ENCODE results near the gene NEURL2. TPM values are rescaled to one million over a fixed set of nuclear protein-coding genes. Genes with fewer than 3 reads are reported as not detected.

Gene NEURL2
- total RNA-seq, 1 donor from 2014 or later = 15.2 TPM

DNA sequence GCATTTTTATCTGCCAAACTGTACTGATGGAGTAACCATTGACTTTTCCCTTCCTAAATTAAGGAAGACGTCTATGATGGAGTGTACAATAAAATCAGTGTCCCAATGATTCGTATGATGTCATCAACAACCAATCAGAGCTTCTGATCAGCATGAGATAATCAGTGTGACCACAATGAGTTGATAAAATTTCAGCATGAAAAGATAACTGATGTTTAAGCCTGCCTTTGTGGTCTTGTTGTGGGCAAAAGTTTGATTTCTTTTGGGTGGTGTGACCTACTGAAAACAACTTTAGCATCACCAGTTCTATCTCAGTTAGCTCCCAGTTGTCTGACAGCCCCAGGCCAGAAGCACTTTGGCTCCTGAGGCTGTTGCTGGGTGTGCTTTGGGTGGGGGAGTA is 46.8 kb upstream of the NEURL2 start:
- no peak for DNase-seq (ENCODE audit: extremely low spot score in 2 of 2)
- TF ChIP-seq POLR2AphosphoS5 (IDR thresholded peaks at IDR 0.05; ENCODE audit: insufficient read depth in 1 of 2, low read depth in 1 of 2) (no peak), POLR2A (IDR thresholded peaks at IDR 0.05) (no peak)
- TF ChIP-seq, protein P1, sequence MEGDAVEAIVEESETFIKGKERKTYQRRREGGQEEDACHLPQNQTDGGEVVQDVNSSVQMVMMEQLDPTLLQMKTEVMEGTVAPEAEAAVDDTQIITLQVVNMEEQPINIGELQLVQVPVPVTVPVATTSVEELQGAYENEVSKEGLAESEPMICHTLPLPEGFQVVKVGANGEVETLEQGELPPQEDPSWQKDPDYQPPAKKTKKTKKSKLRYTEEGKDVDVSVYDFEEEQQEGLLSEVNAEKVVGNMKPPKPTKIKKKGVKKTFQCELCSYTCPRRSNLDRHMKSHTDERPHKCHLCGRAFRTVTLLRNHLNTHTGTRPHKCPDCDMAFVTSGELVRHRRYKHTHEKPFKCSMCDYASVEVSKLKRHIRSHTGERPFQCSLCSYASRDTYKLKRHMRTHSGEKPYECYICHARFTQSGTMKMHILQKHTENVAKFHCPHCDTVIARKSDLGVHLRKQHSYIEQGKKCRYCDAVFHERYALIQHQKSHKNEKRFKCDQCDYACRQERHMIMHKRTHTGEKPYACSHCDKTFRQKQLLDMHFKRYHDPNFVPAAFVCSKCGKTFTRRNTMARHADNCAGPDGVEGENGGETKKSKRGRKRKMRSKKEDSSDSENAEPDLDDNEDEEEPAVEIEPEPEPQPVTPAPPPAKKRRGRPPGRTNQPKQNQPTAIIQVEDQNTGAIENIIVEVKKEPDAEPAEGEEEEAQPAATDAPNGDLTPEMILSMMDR (IDR thresholded peaks at IDR 0.05) = no peak
- Histone ChIP-seq H3K4me3 (no peak overlapping the region), H3K27me3 (no peaks in the 10 kb centered on the region), H3K27ac (no peak overlapping the region), H3K36me3 (peaks cover 4 to 53% of the 10 kb centered on the region in 2 donors), H3K9me3 (no peaks in the 10 kb centered on the region), H3K4me1 (peaks cover 30% of the 10 kb centered on the region)
- intact Hi-C loops (cut with DNase I) = no loop called here

DNA sequence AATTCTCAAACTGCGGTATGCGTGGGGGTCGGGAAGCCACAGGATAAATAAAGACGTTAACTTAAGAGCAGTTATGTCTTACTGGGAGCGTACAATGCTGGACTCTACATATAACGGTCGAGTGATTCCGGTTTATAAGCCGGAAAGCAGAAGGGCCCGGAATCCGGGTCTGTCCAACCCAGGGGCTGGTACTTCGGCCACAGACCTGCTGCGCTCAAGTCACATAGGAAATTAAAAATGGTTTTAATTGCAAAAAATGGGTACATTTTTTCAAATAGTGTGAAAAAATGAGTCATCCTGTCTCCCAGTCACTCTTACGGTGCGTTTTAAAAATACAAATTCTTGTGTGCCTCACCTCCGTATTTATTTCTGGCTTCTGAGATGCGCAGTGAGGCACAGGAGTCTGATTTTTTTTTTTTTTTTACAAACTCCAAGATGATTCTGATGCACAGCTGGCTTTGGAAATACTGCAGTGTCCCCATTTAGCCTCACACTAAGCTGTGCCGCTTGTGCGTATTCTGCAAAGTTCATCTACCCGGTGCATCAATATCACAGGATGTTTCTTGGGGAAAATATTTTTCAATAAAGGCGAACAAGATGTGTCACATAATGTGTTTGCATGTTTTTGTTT is 44.5 kb upstream of the NEURL2 start:
- TF ChIP-seq, protein P1 (IDR thresholded peaks at IDR 0.05) = no peak
- TF ChIP-seq POLR2A (IDR thresholded peaks at IDR 0.05) = peak in 1 of 2 donors; percentile 66
- Histone ChIP-seq H3K9me3 (no peaks in the 10 kb centered on the region), H3K4me1 (peaks cover 30% of the 10 kb centered on the region), H3K27me3 (no peaks in the 10 kb centered on the region), H3K4me3 (peak overlapping the region; percentile 74 to 94), H3K27ac (peak overlapping the region; percentile 100), H3K36me3 (peaks cover 0 to 34% of the 10 kb centered on the region in 2 donors)
- intact Hi-C loops (cut with DNase I) = loop anchor here (2.0 kb wide), 1 partner anchor 45 kb away; the partner anchor contains the start of genes CTSA and NEURL2
- no peak for DNase-seq (ENCODE audit: extremely low spot score in 2 of 2)

DNA sequence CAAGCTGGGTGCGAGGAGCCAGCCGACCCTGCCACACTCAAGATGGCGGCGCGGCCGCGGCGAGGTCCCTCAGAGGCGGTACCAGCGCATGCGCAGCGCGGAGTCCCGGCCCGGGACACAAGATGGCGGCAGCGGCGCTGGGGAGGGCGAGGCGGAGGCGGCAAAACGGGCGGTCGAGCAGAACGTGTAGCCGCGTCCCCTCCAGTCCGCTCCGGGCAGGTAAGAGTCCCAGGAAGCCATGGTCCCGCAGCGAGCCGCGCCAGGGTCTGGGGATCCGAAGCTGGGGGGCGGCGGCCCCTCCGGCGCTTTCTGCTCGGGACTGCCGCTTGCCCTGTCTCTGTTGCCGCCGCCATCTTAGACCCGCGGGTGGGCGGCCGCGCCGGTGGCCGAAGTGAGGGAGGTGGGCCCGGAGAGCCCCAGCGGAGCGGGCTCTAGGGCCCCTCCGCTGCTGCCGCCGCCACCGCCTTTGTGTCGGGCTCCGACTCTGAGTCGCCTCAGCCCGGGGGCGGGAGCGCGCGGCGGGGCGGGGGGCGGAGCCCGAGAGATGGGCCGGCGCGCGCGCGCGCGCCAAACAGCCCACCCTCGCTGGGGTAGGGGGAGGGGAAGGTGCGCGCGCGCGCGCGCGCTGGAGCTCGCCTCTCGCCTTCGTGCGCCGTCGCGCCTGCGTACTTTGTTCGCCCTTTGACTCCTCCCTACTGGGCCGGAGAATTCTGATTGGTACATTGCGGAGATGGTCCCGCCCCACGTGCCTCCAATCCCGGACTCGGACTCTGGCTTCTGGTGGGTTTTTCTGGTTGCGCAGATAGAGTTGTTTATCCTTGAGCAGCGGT is 43.8 kb upstream of the NEURL2 start, which contains the start of gene PCIF1:
TSS of gene PCIF1 (plus strand) at position 98 of the 830 bp plus-strand sequence. CDS start 4,317 bp downstream, outside the sequence.
- H3K27me3 ChIP-seq = no peaks in the 10 kb centered on the region
- intact Hi-C loops (cut with DNase I) = loop anchor here (2.0 kb wide), 1 partner anchor 44 kb away; the partner anchor contains the start of genes CTSA and NEURL2
- peak within 1 kb of the TSS; percentile 74 to 94 for H3K4me3 ChIP-seq
- H3K9me3 ChIP-seq = no peaks in the 10 kb centered on the region
- peak in 1 of 2 donors; percentile 99 for DNase-seq (ENCODE audit: extremely low spot score in 2 of 2)
- TF ChIP-seq POLR2A (IDR thresholded peaks at IDR 0.05) (peak; percentile 76 to 82), POLR2AphosphoS5 (IDR thresholded peaks at IDR 0.05; ENCODE audit: insufficient read depth in 1 of 2, low read depth in 1 of 2) (peak; percentile 95 to 100)
- TF ChIP-seq, protein P1 (IDR thresholded peaks at IDR 0.05) = no peak
- H3K36me3 ChIP-seq = peaks cover 0 to 26% of the 10 kb centered on the region in 2 donors
- peaks cover 30% of the 10 kb centered on the region for H3K4me1 ChIP-seq
- peak within 1 kb of the TSS; percentile 100 for H3K27ac ChIP-seq

DNA sequence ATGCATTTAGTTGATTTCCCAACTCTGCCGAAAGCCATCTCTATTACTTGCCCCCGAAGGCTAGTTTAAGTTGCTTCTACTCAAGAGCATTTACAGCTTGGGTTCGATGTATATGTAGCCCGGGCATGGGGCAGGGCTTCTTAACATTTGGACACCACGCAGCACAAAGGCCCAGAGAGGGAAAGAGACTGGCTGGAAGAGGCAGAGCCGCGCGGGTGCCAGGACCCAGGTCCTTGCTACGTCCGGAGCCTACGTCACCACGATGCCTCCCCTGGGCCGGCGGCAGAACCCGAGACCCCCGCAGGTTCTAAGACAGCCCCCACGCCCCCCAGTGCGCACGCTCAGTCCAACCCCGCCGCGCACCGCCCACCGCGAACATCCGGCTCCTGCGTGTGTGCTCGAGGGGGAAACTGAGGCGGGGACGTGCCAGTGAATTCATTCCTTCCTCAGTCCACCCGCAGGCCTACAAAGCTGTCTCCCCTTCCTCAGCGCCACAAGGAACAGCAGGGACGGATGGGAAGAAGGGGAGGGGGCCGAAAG is 43.1 kb upstream of the NEURL2 start:
- H3K27me3 ChIP-seq = no peaks in the 10 kb centered on the region
- DNase-seq (ENCODE audit: extremely low spot score in 2 of 2) = no peak
- H3K4me3 ChIP-seq = peak overlapping the region; percentile 74 to 94
- intact Hi-C loops (cut with DNase I) = loop anchor here (2.0 kb wide), 1 partner anchor 43 kb away; the partner anchor contains the start of genes CTSA and NEURL2
- H3K4me1 ChIP-seq = peaks cover 30% of the 10 kb centered on the region
- TF ChIP-seq POLR2A (IDR thresholded peaks at IDR 0.05) (no peak), POLR2AphosphoS5 (IDR thresholded peaks at IDR 0.05; ENCODE audit: insufficient read depth in 1 of 2, low read depth in 1 of 2) (no peak)
- TF ChIP-seq, protein P1 (IDR thresholded peaks at IDR 0.05) = no peak
- peak overlapping the region; percentile 100 for H3K27ac ChIP-seq
- peaks cover 0 to 20% of the 10 kb centered on the region in 2 donors for H3K36me3 ChIP-seq
- no peaks in the 10 kb centered on the region for H3K9me3 ChIP-seq
